GM18873 (cell line): Measurements from ENCODE around the gene NLGN3.
"Not testable (repeated sequence)": the region's sequence is repeated elsewhere in the genome, so short reads cannot be mapped to it uniquely, and the experiment has no call there.

ENCODE experiments used
- ATAC-seq: cut with Tn5 transposase; IDR thresholded peaks from one replicate; pipeline ENCODE4 v1.9.1; 2021; ENCODE audit warnings: mild to moderate bottlenecking, moderate library complexity, moderate number of reproducible peaks; ENCODE audit not compliant: unreplicated experiment, low FRiP score

NLGN3 gene

GRCh38 chrX:71168134-71168533 lies 23.5 kb downstream of the NLGN3 start:
- no peak for ATAC-seq

DNA sequence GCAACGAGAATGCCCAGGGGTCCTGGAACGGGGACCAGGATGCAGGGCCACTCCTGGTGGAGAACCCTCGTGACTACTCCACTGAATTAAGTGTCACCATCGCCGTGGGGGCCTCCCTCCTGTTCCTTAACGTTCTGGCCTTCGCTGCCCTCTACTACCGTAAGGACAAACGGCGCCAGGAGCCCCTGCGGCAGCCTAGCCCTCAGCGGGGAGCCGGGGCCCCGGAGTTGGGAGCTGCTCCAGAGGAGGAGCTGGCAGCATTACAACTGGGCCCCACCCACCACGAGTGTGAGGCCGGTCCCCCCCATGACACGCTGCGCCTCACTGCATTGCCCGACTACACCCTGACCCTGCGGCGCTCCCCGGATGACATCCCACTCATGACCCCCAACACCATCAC lies 24.9 kb downstream of the NLGN3 start:
- ATAC-seq = no peak

- ATAC-seq = no peak
These were observed 26.0 kb downstream of the NLGN3 start for GRCh38 chrX:71170660-71171059.

- no peak for ATAC-seq
These were observed 26.6 kb downstream of the NLGN3 start for GRCh38 chrX:71171110-71171801.

DNA sequence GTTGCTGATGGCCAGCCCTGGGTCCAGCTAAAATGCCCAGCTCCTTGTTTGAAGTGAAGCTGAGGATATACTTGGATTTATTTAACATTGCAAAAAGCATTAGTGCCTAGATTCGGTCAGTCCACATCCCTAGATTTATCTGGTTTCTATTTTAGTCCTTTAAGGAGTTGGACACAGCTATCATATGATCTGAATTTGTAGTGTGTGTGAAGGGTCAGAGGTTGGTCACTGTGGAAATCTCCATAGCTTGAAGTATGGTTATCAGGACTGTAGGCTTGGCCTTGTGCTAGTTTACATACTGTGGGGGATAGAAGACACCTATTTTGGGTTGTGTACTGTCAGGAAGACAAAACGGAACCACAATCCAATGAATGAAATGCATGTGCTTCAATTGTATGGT lies 28.8 kb downstream of the NLGN3 start:
- ATAC-seq = no peak

DNA sequence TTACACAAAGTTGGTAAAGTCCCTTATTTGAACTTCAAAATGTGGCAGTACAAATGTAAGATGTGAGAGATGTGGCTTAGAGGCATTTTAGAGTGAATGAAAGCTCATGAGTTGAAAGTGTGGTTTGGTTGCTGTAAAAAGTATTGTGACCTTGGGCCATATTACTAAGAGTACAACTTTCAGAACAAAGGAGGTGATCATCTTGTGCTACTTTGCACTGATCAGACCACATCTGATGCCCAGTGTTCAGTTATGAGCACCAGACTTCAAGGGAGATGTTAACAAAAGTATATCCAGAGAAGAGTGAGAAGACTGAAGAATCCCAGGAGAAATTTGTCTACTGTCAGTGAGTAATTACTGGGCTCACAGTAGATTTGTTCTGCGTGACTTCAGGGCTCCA lies 30.2 kb downstream of the NLGN3 start:
- no peak for ATAC-seq

GRCh38 chrX:71175531-71175930 lies 30.9 kb downstream of the NLGN3 start:
- no peak for ATAC-seq

GRCh38 chrX:71177327-71177726 lies 32.7 kb downstream of the NLGN3 start:
- ATAC-seq = no peak

DNA sequence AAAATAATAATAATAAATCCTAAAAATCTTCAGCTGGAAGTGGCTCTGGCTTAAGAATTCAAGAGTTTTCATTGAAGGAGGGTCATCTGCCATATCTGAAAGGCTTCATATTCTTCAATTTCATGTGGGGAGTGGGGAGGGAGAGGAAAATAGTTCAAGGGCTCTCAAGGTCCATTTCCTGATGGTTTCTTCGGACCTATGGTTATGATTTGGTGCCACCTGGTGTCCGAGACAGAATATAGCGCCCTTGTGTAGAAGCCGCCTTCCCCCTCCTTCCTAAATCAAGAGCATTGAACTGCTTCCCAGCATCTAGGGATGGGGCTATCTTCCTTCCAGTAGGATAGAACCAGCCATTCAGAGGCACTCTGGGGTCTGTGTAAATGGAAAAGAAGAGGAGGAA lies 34.3 kb downstream of the NLGN3 start:
- ATAC-seq = no peak

- not testable (repeated sequence) for ATAC-seq
These were observed 36.1 kb downstream of the NLGN3 start for GRCh38 chrX:71180579-71181265.

DNA sequence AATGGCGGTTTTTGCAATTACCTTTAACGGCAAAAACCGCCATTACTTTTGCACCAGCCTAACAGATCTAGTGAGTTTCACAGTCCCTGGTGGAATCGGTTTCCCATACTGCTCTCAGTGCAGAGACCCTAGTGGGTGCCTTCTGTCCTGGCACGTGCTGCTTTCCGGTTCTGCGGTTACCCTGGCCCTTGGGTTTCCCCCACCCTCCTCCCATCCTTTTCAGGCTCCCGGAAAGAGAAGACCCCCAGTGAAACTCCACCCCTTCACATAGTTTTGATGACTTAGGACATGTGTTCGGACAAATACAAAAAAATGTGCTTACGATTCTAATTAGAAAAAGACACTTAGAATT lies 36.9 kb downstream of the NLGN3 start:
- ATAC-seq = peak; percentile 35

GRCh38 chrX:71181910-71182799 lies 37.5 kb downstream of the NLGN3 start:
- ATAC-seq = peak; percentile 78

GRCh38 chrX:71182871-71183270 lies 38.2 kb downstream of the NLGN3 start:
- no peak for ATAC-seq

- ATAC-seq = no peak
These were observed 38.7 kb downstream of the NLGN3 start for GRCh38 chrX:71183341-71183740.

- ATAC-seq = no peak
These were observed 39.5 kb downstream of the NLGN3 start for GRCh38 chrX:71184092-71184491.

DNA sequence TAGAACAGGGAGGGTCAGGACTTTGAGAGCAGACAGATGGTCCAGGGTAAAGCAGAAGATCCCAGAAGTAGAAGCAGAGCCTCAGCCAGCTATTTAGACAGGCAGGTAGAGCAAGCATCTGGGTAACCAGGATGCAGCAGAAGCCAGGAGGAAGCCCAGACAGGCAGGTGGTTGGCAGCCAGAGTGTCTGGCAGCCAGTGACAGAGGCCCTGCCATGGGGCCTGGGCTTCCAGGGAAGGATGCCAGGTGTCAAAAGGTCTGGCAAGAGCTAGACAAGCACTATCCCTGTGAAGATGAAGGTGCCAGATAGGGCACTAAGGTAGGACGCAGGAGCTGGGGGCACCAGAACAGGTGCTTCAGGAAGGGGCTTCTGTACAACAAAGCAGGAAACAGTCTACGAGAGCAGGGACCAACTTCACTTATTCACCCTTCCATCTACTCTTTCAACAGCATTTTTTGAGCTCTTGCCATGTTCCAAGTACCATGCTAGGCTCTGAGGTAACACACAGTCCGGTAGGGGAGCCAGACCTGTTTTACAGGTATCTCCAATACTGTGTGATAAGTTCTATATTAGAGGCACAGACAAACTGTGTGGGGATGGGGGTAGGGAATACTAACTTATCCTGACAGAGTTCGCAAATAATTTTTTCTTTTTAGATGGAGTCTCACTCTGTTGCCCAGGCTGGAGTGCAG lies 40.3 kb downstream of the NLGN3 start:
- no peak for ATAC-seq

- ATAC-seq = no peak
These were observed 46.6 kb downstream of the NLGN3 start for GRCh38 chrX:71191248-71191647.

DNA sequence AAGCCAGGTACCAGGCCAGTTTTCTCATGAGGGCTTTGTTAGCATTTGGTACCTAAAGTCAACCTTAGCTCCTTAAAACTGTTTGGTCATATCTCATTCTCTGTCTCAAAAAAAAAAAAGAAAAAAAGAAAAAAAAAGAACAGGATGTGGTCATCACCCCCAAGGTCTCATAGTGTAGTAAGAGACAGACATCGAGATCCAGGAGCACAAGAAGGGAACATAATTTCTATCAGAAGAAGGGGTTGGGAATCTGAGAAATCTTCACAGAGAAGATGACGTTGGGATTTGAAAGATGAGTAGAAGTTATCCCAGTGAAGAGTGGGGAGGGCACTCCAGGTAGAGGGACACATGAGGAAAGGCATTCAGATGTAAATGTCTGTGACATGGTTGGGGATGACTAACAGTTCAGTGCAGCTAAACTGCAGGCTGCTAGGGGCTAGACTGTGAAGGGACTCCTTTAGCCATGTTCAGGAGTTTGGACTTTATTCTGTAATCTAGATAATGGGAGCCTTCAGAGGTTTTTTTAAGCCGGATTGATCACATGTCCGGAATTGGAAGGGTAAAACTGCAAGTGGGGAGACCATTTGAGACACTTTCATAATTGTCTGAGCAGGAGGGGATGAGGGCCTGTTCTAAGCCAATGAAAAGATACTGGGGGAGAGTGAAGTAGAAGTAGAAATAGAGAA lies 51.5 kb downstream of the NLGN3 start:
- no peak for ATAC-seq

DNA sequence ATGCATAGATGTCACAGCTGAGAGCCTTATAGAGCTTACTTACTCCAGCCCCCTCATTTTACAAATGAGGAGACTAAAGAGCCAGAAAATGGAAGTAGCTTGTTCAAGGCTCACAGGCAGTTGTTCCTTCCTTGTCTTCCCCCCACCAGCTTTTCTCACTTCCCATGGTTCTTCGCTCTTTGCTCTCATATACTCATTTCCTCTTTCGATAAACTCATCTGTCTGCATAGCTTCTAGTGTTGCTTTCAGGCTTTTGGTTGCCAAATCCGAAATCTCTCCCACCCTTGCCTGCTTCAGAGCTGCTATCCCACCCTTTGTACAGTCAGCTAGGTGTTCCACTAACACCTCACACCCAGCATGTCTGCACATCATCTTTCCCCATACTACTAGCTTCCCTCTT lies 53.4 kb downstream of the NLGN3 start:
- peak; percentile 64 for ATAC-seq
